Hepatic stellate cell (primary cell): ENCODE data around the gene AMIGO2.
"Not testable (repeated sequence)": the region's sequence is repeated elsewhere in the genome, so short reads cannot be mapped to it uniquely, and the experiment has no call there.

Experiments used
- DNase-seq: peaks from one replicate; pipeline ENCODE4 v3.0.0; 2011; ENCODE audit warnings: low spot score

The AMIGO2 gene

GRCh38 chr12:47074757-47075156, 5.0 kb downstream of the AMIGO2 start:
- no peak for DNase-seq

- no peak for DNase-seq
Measured at GRCh38 chr12:47073951-47074350, 5.8 kb downstream of the AMIGO2 start.

DNA sequence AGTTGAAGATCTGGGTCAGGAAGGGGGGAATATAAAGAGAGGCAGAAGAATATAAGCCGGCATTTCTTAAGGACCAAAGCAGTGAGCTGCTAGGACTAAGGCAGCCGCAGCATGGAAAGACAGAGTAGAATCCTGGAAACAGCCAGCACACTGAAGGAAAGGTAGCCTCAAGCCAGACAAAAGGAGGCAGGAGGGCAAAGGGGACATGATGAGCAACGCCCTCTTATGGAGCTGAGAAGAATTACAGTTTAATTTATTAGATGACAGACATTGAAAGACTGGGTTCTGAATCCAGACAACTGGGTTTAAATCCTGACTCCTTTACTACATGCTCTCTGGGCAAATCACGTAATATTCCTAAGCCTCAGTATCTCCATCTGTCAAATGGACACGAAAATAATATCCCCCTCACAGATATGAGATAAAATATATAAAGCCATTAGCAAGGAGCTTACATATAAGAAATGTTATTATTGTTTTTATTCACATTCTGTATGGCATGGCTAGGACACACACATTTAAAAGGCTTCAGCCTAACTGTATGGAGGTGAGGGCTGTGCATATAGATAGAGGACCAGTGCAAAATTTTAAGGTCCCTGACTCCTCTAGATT, 8.4 kb downstream of the AMIGO2 start:
- DNase-seq: no peak

DNA sequence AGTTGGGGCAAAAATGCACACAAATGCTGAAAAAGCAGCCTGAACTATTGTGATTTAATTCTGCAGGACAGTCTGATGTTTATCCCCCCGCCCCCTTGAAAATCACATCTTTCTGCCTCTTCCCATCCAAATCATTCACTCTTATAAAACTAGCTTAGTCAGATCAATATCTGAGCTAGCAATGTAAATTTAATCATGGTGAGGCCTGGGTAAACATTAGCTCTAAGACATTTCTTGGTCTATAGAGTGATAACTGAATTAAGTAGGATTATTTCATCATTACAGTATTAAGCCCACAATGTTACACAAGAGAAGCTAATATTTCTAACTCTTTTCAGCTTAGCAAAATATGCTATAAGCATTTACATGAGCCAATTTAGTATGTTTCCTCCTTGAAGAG, 9.4 kb downstream of the AMIGO2 start:
- DNase-seq: no peak

DNA sequence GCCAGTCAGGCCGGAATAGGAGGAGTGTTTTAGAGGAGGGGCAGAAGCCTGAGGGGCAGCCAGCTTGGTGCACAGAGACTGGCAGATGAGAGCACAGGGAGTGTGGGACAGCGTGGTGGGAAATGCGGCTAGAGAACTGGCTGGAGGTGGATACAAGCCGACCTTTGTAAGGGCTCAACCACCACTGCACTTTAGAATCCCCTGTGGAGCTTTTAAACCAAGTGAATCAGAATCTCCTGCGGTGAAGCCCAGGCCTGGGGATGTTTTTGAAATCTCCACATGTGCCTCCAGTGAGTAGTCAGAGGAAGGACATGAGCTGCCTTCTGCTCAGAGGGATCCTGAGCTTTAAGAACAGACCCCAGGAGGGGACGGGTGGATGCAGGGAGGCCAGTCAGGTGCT, 11.2 kb downstream of the AMIGO2 start:
- DNase-seq: no peak

DNA sequence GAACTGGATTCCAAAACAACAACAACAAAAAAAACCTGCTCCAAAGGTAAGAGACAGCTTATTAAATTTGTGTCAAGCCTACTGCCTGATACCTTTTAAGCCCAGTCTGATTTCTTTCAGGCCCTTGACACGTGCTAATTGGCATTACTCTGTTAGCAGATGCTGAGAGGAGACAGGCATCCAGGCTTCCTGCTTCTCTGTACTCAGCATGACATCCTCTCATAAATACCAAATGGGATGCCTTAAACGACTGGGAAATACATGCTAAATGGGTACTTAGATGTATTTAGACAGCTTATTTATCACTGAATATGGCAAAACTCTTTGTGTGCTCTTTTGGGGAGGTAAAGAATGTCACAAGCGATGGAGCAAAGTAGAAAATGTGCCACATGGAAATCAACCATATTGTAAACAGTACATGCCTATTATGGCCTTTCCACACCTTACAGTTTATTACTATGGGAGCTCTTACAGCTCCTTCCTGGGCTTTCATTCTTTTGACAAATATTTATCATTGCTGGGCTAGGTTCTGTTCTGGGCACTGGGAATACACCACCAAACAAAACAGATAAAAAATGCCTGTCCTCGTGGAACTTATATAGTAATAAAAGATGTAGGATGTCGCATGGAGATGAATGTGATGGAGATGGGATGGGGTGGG, 11.9 kb downstream of the AMIGO2 start:
- DNase-seq: no peak

DNA sequence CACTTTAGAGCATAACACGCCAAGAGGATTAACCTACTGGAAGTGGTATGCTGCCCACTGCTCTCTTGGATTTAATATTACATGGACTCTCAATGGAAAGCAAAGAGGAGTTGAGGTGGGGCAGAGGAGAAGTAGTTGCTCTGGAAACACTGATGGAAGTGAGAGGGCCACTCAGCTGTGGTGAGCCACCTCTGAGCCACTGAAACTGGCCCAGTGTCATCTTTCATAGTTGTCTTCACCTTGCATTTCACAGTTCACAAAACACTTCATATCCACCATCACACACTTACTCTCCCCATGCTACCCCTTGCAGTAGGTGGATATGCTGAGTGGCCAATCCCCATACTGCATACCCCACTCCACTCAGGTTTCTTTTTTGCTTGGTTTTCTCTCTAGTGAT, 12.6 kb downstream of the AMIGO2 start:
- no peak for DNase-seq

DNA sequence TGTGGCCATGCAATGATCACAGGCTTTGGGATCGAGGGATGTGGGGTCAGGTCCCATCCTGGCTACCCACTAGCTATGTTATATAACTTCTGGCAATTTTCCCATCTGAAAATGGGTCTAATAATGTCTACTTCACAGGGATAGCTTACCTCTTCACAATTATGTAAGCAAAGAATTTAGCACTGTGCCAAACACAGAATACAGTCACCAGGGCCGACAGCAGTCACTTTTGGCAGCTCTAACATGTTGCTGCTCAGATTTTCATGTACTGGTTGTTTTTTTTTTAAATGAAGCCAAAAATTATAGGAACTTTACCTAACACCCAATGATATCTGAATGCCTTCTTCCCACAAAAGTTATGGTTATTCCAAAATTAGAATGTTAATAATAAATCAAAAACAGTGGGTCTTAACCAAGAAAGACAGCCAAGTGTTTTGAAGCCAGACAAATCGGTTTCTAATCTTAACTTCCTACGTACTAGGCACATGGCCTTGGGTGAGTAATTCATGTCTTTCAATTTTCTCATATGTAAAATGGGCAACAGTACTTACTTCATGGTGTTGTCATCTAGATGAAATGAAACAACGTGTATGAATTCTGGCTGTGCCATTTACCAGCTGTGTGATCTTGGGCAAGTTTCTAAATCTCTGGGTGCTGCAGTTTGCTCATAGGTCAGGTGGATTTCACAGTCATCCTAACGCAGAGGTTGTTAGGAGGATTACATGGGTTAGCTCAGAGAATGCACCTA, 13.3 kb downstream of the AMIGO2 start:
- no peak for DNase-seq

DNA sequence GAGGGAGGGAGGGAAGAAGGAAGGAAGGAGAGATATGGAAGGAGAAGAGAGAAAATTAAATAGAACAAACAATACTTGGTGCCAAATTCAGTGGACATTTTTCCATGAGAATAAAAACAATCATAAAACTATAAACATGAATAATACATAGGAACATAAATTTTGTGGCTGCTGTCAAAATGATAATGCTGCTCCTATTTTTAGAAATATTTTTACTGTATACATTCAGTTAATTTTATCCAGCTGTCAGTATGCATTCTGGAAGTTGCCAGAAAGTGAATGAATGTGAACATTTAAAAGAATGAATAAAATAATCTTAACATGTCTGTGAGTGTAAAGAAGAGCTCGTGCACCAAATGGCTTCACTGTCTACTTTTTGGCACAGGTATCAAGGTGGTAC, 14.2 kb downstream of the AMIGO2 start:
- no peak for DNase-seq

DNA sequence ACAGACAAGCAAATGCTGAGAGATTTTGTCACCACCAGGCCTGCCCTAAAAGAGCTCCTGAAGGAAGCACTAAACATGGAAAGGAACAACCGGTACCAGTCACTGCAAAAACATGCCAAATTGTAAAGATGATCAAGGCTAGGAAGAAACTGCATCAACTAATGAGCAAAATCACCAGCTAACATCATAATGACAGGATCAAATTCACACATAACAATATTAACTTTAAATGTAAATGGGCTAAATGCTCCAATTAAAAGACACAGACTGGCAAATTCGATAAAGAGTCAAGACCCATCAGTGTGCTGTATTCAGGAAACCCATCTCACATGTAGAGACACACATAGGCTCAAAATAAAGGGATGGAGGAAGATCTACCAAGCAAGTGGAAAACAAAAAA, 21.1 kb downstream of the AMIGO2 start:
- not testable (repeated sequence) for DNase-seq

- DNase-seq: not testable (repeated sequence)
Measured at GRCh38 chr12:47056944-47057343, 22.8 kb downstream of the AMIGO2 start.

- DNase-seq: not testable (repeated sequence)
Measured at GRCh38 chr12:47055856-47056255, 23.9 kb downstream of the AMIGO2 start.

DNA sequence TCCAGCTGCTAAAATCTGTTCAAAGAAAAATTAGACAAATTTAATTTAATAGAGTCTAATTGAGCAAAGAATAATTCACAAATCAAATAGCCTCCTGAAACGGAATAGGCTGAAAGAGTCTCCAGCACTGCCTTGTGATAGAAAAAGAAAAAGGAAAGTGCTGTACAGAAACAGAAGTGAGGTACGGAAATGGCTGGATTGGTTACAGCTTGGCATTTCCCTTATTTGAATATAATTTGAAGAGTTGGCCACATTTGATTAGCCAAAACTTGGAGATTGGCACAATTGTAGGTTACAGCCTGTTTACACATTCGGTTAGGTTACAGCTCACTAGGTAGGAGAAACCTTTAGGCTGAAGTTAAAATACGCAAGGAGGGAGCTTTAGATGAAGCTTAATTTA, 25.1 kb downstream of the AMIGO2 start:
- DNase-seq: no peak

DNA sequence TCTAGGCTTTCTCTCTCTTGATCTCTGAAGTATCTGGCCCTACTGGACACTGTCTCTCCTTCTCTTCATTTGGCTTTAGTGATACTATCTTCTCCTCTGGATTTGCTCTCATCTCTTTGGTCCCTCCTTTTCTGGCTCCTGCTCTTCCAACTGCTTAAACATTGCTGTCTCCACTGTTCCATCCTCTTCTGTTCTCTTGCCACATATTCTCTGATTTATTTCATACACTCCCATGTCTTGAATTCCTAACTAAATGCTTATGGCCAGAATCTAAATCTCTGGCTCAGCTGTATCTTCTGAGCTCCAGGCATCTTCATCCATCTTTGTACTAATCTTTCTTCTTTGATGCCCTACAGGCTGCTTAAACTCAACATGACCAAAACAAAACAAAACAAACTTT, 25.8 kb downstream of the AMIGO2 start:
- DNase-seq: no peak

DNA sequence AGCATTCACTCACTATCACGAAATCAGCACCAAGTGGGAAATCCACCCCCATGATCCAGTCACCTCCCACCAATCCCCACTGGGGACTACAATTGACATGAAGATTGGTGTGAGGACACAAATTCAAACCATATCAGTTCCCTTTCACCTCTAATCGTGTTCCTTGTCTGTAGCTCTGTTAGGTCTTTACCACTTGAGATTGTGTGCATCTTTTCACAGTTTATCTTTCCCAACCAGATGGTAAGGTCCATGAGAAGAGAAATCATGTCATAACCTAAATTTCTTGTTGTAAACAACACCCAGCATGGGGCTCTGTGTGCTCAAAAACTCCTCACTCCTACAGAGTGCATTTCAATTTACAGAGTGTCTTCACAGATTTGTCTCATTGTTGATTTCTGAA, 27.5 kb downstream of the AMIGO2 start:
- no peak for DNase-seq

DNA sequence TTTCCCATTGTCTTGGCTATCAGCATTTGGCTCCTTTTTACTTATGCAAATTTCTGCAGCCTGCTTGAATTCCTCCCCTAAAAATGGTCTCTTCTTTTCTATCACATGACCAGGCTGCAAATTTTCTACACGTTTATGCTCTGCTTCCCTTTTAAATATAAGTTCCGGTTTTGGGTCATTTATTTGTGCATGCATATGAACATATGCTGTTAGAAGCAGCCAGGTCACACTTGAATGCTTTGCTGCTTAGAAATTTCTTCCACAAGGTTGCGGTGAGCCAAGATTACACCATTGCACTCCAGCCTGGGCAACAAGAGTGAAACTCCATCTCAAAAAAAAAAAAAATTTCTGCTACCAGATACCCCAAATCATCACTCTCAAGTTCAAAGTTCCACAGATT, 28.5 kb downstream of the AMIGO2 start:
- not testable (repeated sequence) for DNase-seq

DNA sequence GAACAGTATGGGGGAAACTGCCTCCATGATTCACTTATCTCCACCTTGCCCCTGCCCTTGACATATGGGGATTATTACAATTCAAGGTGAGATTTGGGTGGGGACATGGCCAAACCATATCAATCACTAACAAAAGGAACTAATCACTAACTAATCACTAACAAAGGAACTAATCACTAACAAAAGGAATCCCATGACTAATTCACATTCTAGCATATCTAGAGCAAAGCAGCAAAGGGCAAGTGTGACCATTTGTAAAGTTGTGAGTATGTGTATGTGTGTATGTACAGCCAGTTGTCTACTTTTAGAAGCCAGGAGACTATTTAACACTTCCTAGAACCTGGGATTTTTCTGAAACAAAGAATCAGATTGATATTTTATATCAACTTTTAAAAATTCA, 31.2 kb downstream of the AMIGO2 start:
- no peak for DNase-seq

GRCh38 chr12:47041327-47041726, 38.4 kb downstream of the AMIGO2 start:
- no peak for DNase-seq

DNA sequence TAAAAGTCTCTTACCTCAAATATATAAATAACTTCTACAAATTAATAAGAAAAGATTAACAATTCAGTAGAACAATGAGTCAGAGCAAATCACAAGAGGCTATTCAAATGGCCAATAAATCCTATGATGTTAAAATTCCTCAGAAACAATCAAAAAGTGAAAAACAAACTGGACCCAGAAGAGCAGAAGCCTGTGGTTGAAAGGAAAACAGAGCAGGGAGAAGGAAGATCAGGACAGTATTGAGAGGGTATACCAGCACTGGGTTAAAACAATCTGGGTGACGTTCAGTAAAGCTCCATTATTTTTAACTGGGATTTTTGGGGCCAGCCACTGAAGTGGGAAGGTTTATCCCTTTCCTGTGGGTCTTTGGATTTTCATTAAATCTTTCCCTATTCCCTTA, 40.0 kb downstream of the AMIGO2 start:
- no peak for DNase-seq

DNA sequence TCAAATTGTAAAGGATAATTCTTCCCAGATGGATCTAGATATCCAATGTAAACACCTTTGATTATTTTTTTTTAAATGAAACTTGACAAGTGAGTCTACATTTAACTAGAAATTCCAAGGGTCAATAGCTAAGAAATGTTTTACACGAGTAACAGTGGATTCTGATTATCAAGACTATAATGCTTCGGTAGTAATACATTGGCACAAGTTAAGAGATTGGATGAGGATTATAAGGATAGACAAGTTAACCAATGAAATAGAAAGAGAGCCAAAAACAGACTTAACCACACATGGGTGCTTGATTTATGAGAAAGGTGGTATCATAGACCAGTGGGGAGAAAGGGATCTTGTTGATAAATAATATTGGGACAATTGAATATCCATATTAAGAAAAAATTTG, 40.7 kb downstream of the AMIGO2 start:
- DNase-seq: no peak

DNA sequence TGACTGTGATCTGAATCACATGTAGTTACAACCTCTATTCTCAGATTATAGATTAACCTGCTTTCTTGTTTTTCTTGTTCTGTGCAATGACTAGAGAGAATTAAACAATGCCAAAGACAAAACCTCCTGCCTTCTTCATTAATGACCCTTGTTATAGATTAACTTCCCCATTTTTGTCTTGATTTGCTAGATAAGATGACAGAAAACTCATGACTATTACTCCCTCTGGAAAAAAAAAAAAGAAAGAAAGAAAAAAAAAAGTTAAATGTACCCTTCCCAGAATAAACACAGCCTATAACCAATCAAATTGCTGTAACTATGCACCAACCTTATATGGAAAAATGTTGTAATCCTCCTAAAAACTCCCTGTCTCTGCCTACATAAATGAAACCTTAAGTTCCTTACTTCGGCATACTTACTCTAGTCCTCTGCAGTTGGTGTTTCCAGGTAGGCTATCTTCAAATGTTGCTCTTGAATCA, 41.5 kb downstream of the AMIGO2 start:
- DNase-seq: no peak

DNA sequence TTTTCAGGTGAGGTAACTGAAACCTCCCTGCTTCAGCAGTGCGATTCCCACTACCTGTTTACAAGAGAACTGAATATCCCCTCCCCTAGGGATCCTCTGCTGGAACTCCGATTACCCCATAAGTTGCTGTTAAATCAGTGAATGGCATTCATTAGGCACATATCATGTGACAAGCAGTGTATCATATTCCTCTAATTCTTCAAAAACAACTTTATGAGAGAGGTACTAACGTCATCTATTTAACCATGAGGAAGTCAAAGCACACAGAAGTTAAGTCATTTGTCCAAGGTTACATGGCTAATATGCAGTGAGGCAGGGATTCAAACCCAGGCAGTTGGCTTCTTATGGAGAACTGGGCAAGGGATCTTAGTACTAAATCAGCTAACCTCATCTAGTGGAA, 44.3 kb downstream of the AMIGO2 start:
- no peak for DNase-seq

- DNase-seq: no peak
Measured at GRCh38 chr12:47034661-47035060, 45.1 kb downstream of the AMIGO2 start.
